Measurements from ENCODE around the gene GDPD4.

- TF ChIP-seq, protein P1, sequence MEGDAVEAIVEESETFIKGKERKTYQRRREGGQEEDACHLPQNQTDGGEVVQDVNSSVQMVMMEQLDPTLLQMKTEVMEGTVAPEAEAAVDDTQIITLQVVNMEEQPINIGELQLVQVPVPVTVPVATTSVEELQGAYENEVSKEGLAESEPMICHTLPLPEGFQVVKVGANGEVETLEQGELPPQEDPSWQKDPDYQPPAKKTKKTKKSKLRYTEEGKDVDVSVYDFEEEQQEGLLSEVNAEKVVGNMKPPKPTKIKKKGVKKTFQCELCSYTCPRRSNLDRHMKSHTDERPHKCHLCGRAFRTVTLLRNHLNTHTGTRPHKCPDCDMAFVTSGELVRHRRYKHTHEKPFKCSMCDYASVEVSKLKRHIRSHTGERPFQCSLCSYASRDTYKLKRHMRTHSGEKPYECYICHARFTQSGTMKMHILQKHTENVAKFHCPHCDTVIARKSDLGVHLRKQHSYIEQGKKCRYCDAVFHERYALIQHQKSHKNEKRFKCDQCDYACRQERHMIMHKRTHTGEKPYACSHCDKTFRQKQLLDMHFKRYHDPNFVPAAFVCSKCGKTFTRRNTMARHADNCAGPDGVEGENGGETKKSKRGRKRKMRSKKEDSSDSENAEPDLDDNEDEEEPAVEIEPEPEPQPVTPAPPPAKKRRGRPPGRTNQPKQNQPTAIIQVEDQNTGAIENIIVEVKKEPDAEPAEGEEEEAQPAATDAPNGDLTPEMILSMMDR (conservative IDR thresholded peaks at IDR 0.05; ENCODE audit: low read depth, low read length), result no peak
- TF ChIP-seq MXI1 (IDR thresholded peaks at IDR 0.05; ENCODE audit: borderline replicate concordance, low read depth, low read length), result no peak
- no peak for TF ChIP-seq POLR2A (IDR thresholded peaks at IDR 0.05; ENCODE audit: low read depth, low read length)
- TF ChIP-seq USF2 (IDR thresholded peaks at IDR 0.05; ENCODE audit: low read depth, low read length), result no peak
- TF ChIP-seq ELK1 (IDR thresholded peaks at IDR 0.05; ENCODE audit: borderline replicate concordance, low read depth, low read length), result no peak
- TF ChIP-seq BHLHE40 (IDR thresholded peaks at IDR 0.05; ENCODE audit: low read depth, low read length), result no peak
- no peak for TF ChIP-seq CEBPB (IDR thresholded peaks at IDR 0.05; ENCODE audit: low read depth, low read length)
- TF ChIP-seq RAD21 (IDR thresholded peaks at IDR 0.05; ENCODE audit: low read length), result no peak
These were observed 96.6 kb downstream of the GDPD4 start for GRCh38 chr11:77204754-77205466.
